ENCODE measurements around the gene POLD4.
A peak's percentile ranks its signal among the peaks of the same experiment; 100 is the strongest.
"Not testable (repeated sequence)": the region's sequence is repeated elsewhere in the genome, so short reads cannot be mapped to it uniquely, and the experiment has no call there.

POLD4 gene
- long read RNA-seq, transcript POLD4-201 (4 exons, 918 nt) = major isoform, 28 of 34 reads
- long read RNA-seq, partial matches to known transcripts = 1 of 34 reads
- long read RNA-seq, other reads (novel, unspliced or antisense) = 1 of 34 reads

GRCh38 chr11:67353317-67354074 lies at the start of gene POLD4:
Gene POLD4 (minus strand): TSS chr11:67353546. CDS start chr11:67353399, 147 bp downstream.
- H3K27ac ChIP-seq (replicated peaks) = peak within 1 kb of the TSS; percentile 95
- H3K4me3 ChIP-seq (replicated peaks; ENCODE audit: insufficient read depth, low read length) = peak within 1 kb of the TSS; percentile 62
- peak; percentile 95 to 99 for DNase-seq (ENCODE audit: low read depth in 1 of 2, low spot score in 1 of 2)
- TF ChIP-seq CTCF (IDR thresholded peaks at IDR 0.05; ENCODE audit: insufficient read depth, low read length) (no peak), SPI1 (IDR thresholded peaks at IDR 0.05; ENCODE audit: borderline replicate concordance, low read depth) (peak; percentile 88), GABPA (IDR thresholded peaks at IDR 0.05; ENCODE audit: low read depth) (no peak), POLR2AphosphoS5 (IDR thresholded peaks at IDR 0.05; ENCODE audit: low read depth) (peak; percentile 83), REST (IDR thresholded peaks at IDR 0.05; ENCODE audit: insufficient replicate concordance, low read depth) (peak; percentile 20)
- no peaks in the 10 kb centered on the region for H3K27me3 ChIP-seq (ENCODE audit: insufficient read depth, poor library complexity, severe bottlenecking)

GRCh38 chr11:67403085-67403484 lies 49.7 kb upstream of the POLD4 start:
- not testable (repeated sequence) for H3K4me3 ChIP-seq (replicated peaks; ENCODE audit: insufficient read depth, low read length); H3K27me3 ChIP-seq (ENCODE audit: insufficient read depth, poor library complexity, severe bottlenecking)
- peak overlapping the region; percentile 94 for H3K27ac ChIP-seq (replicated peaks)

GRCh38 chr11:67402192-67402839 lies 49.0 kb upstream of the POLD4 start:
- not testable (repeated sequence) for H3K27me3 ChIP-seq (ENCODE audit: insufficient read depth, poor library complexity, severe bottlenecking); DNase-seq (ENCODE audit: low read depth in 1 of 2, low spot score in 1 of 2); H3K4me3 ChIP-seq (replicated peaks; ENCODE audit: insufficient read depth, low read length)
- peak overlapping the region; percentile 94 for H3K27ac ChIP-seq (replicated peaks)

More at GRCh38 chr11:67403085-67403484, 49.7 kb upstream of the POLD4 start:
- not testable (repeated sequence) for DNase-seq (ENCODE audit: low read depth in 1 of 2, low spot score in 1 of 2)

- H3K27ac ChIP-seq (replicated peaks) = peak within 1 kb of the TSS; percentile 94
- DNase-seq (ENCODE audit: low read depth in 1 of 2, low spot score in 1 of 2) = peak; percentile 88 to 89
- no peak for TF ChIP-seq CTCF (IDR thresholded peaks at IDR 0.05; ENCODE audit: insufficient read depth, low read length)
- TF ChIP-seq POLR2AphosphoS5 (IDR thresholded peaks at IDR 0.05; ENCODE audit: low read depth) = peak; percentile 73
- TF ChIP-seq REST (IDR thresholded peaks at IDR 0.05; ENCODE audit: insufficient replicate concordance, low read depth) = peak; percentile 18
- TF ChIP-seq SPI1 (IDR thresholded peaks at IDR 0.05; ENCODE audit: borderline replicate concordance, low read depth) = no peak
- peak; percentile 57 for TF ChIP-seq GABPA (IDR thresholded peaks at IDR 0.05; ENCODE audit: low read depth)
- peak within 1 kb of the TSS; percentile 75 for H3K4me3 ChIP-seq (replicated peaks; ENCODE audit: insufficient read depth, low read length)
- no peaks in the 10 kb centered on the region for H3K27me3 ChIP-seq (ENCODE audit: insufficient read depth, poor library complexity, severe bottlenecking)
Measured at GRCh38 chr11:67401495-67402191, 48.3 kb upstream of the POLD4 start, which contains the start of gene PPP1CA. Gene PPP1CA (minus strand): TSS chr11:67401858. CDS start chr11:67401782, 76 bp downstream.

Measured in HL-60 (cell line).